Adrenal gland (tissue), 5 donors: Measurements from ENCODE around the gene C11orf86.

ENCODE experiments used
- CTCF ChIP-seq, 6 experiments: fragments of 450-650 bp in 4 of 6; fragments of 200-600 bp in 2 of 6; sonication (generic) in 1 of 6; IDR thresholded peaks; 1 replicate in 5 of 6; 2 replicates in 1 of 6; pipeline versions ENCODE4 v1.5.1 to v1.8.0; 2016 to 2021; ENCODE audit warnings: antibody characterized with exemption in 6 of 6, mild to moderate bottlenecking in 2 of 6, moderate library complexity in 1 of 6
- POLR2A ChIP-seq, 2 donors: fragments of 450-650 bp; IDR thresholded peaks; one replicate each; pipeline ENCODE4 v1.6.1; 2017; ENCODE audit warnings: antibody characterized with exemption in 2 of 2, mild to moderate bottlenecking in 2 of 2, moderate library complexity in 1 of 2
- donor health status: DM: no; HTN: no; CAD: no.

- no peak for TF ChIP-seq CTCF (IDR thresholded peaks at IDR 0.05)
- no peak for TF ChIP-seq POLR2A (IDR thresholded peaks at IDR 0.05)
These were observed 16.2 kb upstream of the C11orf86 start for GRCh38 chr11:66958956-66959274.
